ENCODE data around the gene EMILIN3.

EMILIN3 gene

GRCh38 chr20:41380551-41381193, 14.1 kb upstream of the EMILIN3 start:
- TF ChIP-seq POLR2A (IDR thresholded peaks at IDR 0.05; ENCODE audit: low read depth, low read length) = no peak
- FAIRE-seq (no peak), DNase-seq (ENCODE audit: insufficient read length, low spot score) (no peak)

DNA sequence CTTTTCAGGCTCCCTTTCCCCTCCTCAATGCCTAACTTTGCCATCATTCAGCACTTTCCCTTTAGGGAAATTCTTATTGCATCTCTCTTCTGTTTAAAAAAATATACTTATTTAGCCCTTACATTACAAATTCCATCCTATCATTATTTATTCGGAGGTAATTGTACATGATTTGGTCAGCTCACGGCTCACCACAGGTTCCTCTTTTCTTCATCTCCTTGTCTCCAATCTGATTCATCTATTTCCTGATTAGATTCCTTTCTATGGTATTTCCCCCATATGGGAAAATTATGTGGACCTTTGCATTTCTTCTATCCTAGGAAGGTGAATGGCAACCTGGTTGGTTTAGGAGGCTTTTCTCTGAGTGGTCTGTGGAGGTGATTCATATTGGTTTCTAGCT, 12.9 kb upstream of the EMILIN3 start:
- DNase-seq (ENCODE audit: insufficient read length, low spot score) = no peak
- no peak for TF ChIP-seq POLR2A (IDR thresholded peaks at IDR 0.05; ENCODE audit: low read depth, low read length)
- FAIRE-seq = no peak

GRCh38 chr20:41377275-41377674, 10.7 kb upstream of the EMILIN3 start:
- DNase-seq (ENCODE audit: insufficient read length, low spot score) (no peak), FAIRE-seq (no peak)
- no peak for TF ChIP-seq POLR2A (IDR thresholded peaks at IDR 0.05; ENCODE audit: low read depth, low read length)

DNA sequence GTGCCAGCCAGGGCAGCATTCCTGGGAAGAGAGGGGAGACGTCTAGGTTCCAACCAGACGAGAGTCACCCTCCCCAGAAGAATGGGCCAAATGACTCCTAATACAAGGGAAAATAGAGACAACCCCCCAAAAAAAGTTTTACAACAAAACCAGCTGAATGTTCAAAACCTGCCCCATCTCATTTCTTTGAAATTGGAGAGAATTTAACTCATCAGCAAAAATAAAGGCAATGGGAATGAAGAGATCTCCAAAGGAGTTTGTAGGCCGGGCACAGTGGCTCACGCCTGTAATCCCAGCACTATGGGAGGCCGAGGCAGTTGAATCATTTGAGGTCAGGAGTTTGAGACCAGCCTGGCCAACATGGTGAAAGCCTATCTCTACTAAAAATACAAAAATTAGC, 9.7 kb upstream of the EMILIN3 start:
- TF ChIP-seq POLR2A (IDR thresholded peaks at IDR 0.05; ENCODE audit: low read depth, low read length) = no peak
- FAIRE-seq (no peak), DNase-seq (ENCODE audit: insufficient read length, low spot score) (no peak)

- FAIRE-seq (no peak), DNase-seq (ENCODE audit: insufficient read length, low spot score) (no peak)
- no peak for TF ChIP-seq POLR2A (IDR thresholded peaks at IDR 0.05; ENCODE audit: low read depth, low read length)
Observed at GRCh38 chr20:41375846-41376245, 9.2 kb upstream of the EMILIN3 start.

GRCh38 chr20:41373931-41374920, 7.6 kb upstream of the EMILIN3 start:
- DNase-seq (ENCODE audit: insufficient read length, low spot score) (no peak), FAIRE-seq (no peak)
- TF ChIP-seq POLR2A (IDR thresholded peaks at IDR 0.05; ENCODE audit: low read depth, low read length) = no peak

- FAIRE-seq = no peak
- DNase-seq (ENCODE audit: insufficient read length, low spot score) = no peak
- no peak for TF ChIP-seq POLR2A (IDR thresholded peaks at IDR 0.05; ENCODE audit: low read depth, low read length)
Observed at GRCh38 chr20:41373251-41373783, 6.7 kb upstream of the EMILIN3 start.

- no peak for FAIRE-seq
Observed at GRCh38 chr20:41371371-41371770, 4.8 kb upstream of the EMILIN3 start.

DNA sequence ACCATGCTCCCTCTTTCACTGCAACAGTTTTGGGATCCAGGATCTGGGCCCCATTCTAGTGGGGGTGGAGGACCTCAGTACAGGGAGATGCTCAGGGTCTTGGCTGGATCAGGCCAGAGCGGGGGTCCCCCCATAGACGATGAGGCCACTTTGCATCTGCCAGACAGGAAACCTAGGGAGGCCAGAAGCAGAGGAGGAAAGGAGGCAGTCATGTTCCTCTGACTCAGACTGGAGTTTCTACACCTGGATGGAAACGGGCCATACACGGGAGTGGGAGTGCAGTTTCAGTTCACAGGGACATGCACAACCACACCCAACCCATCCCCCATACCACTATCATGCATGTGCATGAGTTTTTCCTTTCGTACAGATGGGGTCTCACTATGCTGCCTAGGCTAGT, 3.6 kb upstream of the EMILIN3 start:
- no peak for TF ChIP-seq POLR2A (IDR thresholded peaks at IDR 0.05; ENCODE audit: low read depth, low read length)
- FAIRE-seq (no peak), DNase-seq (ENCODE audit: insufficient read length, low spot score) (no peak)

More at GRCh38 chr20:41371371-41371770, 4.8 kb upstream of the EMILIN3 start:
- TF ChIP-seq POLR2A (IDR thresholded peaks at IDR 0.05; ENCODE audit: low read depth, low read length) = no peak
- DNase-seq (ENCODE audit: insufficient read length, low spot score) = no peak

GRCh38 chr20:41369673-41370072, 3.1 kb upstream of the EMILIN3 start:
- DNase-seq (ENCODE audit: insufficient read length, low spot score) (no peak), FAIRE-seq (no peak)
- no peak for TF ChIP-seq POLR2A (IDR thresholded peaks at IDR 0.05; ENCODE audit: low read depth, low read length)

DNA sequence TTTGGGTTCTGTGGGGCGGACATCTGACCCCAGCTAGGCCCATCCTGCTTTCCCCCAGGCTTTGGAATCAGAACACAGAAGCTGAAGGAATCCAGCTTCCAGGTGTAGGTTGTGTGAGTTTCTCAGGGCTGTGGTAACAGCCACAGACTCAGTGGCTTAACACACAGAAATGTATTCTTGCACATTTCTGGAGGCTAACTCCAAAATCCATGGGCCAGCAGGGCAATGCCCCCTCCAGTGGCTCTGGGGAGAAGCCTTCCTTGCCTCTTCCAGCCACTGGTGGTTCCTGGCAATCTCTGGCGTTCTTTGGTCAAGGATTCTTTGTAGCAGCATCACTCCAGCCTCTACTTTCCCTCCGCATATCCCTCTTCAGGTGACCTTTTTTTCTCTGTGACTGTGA, 1.3 kb upstream of the EMILIN3 start:
- no peak for TF ChIP-seq POLR2A (IDR thresholded peaks at IDR 0.05; ENCODE audit: low read depth, low read length)
- FAIRE-seq (no peak), DNase-seq (ENCODE audit: insufficient read length, low spot score) (no peak)

GRCh38 chr20:41367393-41367695, 726 bp upstream of the EMILIN3 start:
- DNase-seq (ENCODE audit: insufficient read length, low spot score) (no peak), FAIRE-seq (no peak)
- no peak for TF ChIP-seq POLR2A (IDR thresholded peaks at IDR 0.05; ENCODE audit: low read depth, low read length)

DNA sequence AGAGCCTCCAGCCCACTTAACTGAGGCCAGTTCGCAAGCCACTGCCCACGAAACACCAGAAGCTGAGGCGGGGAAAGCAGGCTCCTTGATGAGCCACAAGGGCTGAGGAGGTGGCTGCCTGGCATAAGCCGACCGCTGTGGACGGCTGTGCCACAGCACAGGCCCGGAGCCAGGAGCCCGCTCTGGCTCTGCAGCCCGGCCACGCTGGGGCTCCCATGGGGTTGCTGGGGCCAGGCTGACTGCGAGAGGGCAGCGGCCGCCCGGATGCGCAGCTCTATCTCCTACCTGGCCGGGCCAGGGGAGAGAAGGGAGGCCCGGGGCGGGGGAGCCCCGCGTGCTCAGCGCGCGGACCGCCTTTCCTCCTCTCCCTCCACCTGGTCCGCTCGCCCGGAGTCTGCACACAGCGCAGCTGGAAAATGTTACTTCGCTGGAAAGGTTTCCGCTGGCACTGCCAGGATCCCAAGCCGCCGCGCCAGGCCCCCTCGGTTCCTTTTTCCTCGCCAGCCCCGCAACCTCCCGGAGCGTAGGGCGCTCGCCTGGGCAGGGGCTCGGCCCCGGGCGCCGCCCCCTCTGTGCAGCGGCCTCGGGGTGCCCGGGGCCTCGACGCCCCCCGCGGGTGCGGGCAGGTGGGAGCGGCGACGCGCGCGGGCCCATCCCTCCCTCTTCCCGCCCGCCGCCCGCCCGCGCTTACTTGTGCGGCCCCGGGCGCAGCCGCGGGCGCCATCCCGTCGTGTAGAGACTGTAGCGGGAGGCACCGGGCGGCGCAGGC, 657 bp downstream of the EMILIN3 start:
- no peak for DNase-seq (ENCODE audit: insufficient read length, low spot score)
- TF ChIP-seq POLR2A (IDR thresholded peaks at IDR 0.05; ENCODE audit: low read depth, low read length) = no peak
- no peak for FAIRE-seq
